HEK293 (cell line): Measurements from ENCODE around the gene KLK5.

ENCODE experiments used
- CTCF ChIA-PET: fragments of 350-600 bp; formaldehyde crosslinking; extraction: SDS; loops from one replicate; lab custom pipeline; 2021; ENCODE audit warnings: antibody characterized with exemption; lab: Yijun Ruan, JAX
- POLR2A ChIA-PET: fragments of 300-600 bp; formaldehyde crosslinking; extraction: SDS; loops from one replicate; lab custom pipeline; 2020; ENCODE audit warnings: antibody characterized with exemption, inconsistent platforms; lab: Yijun Ruan, JAX
- H3K27ac ChIP-seq: fragments of 200-500 bp; sonication (Bioruptor generic); 2 replicates; pipeline ENCODE4 v1.5.1; 2014; ENCODE audit warnings: low read depth, low read length, control low read depth, inconsistent platforms; ENCODE audit errors: extremely low read depth
- H3K36me3 ChIP-seq, 2 experiments: fragments of 200-500 bp in 1 of 2; sonication (Bioruptor generic) in 1 of 2; 1 replicate in 1 of 2; 2 replicates in 1 of 2; pipeline ENCODE4 v1.5.1; 2014 to 2017; ENCODE audit warnings: inconsistent platforms in 2 of 2, low read length in 2 of 2; ENCODE audit not compliant: control insufficient read depth in 2 of 2, insufficient read depth in 1 of 2
- H3K4me1 ChIP-seq: fragments of 200-500 bp; sonication (Bioruptor generic); 2 replicates; pipeline ENCODE4 v1.5.1; 2014; ENCODE audit warnings: mild to moderate bottlenecking, low read length, inconsistent platforms; ENCODE audit not compliant: control insufficient read depth, insufficient read depth
- H3K4me3 ChIP-seq: 2 replicates; pipeline ENCODE4 v1.5.1; 2011; ENCODE audit warnings: low read depth, mild to moderate bottlenecking, control low read depth, low read length, moderate library complexity
- H3K9me3 ChIP-seq: fragments of 200-500 bp; sonication (Bioruptor generic); 2 replicates; pipeline ENCODE4 v1.5.1; 2014; ENCODE audit warnings: low read depth, low read length, inconsistent platforms; ENCODE audit not compliant: control insufficient read depth, insufficient read depth
- GLIS1 ChIP-seq: fragments of 450-650 bp; formaldehyde crosslinking; IDR thresholded peaks from 2 replicates; pipeline ENCODE4 v1.5.1; 2016; ENCODE audit warnings: missing biosample characterization, missing genetic modification characterization
- HOXD13 ChIP-seq: sonication (generic); formaldehyde crosslinking; IDR thresholded peaks from 2 replicates; pipeline ENCODE4 v1.8.0; 2022; ENCODE audit warnings: missing genetic modification reagents, borderline replicate concordance
- KLF1 ChIP-seq: fragments of 450-650 bp; formaldehyde crosslinking; IDR thresholded peaks from 2 replicates; pipeline ENCODE4 v1.5.1; 2016; ENCODE audit warnings: missing biosample characterization, missing genetic modification characterization
- OVOL3 ChIP-seq: fragments of 450-650 bp; formaldehyde crosslinking; IDR thresholded peaks from 2 replicates; pipeline ENCODE4 v1.5.1; 2016; ENCODE audit warnings: missing biosample characterization, missing genetic modification characterization
- SETDB1 ChIP-seq: IDR thresholded peaks from one replicate; pipeline ENCODE4 v1.6.1; 2017; ENCODE audit warnings: mild to moderate bottlenecking, low read length, moderate library complexity, mixed read lengths; ENCODE audit not compliant: insufficient read length
- ZBTB48 ChIP-seq: fragments of 450-650 bp; formaldehyde crosslinking; IDR thresholded peaks from 2 replicates; pipeline ENCODE4 v1.5.1; 2016; ENCODE audit warnings: missing biosample characterization, missing genetic modification characterization
- ZBTB7A ChIP-seq: fragments of 450-650 bp; formaldehyde crosslinking; IDR thresholded peaks from 2 replicates; pipeline ENCODE4 v1.5.1; 2016; ENCODE audit warnings: low read depth, missing biosample characterization, missing genetic modification characterization
- ZNF133 ChIP-seq: fragments of 450-650 bp; formaldehyde crosslinking; IDR thresholded peaks from 2 replicates; pipeline ENCODE4 v1.5.1; 2016; ENCODE audit warnings: missing biosample characterization, missing genetic modification characterization
- ZNF16 ChIP-seq: fragments of 450-650 bp; formaldehyde crosslinking; IDR thresholded peaks from 2 replicates; pipeline ENCODE4 v1.5.1; 2016; ENCODE audit warnings: low read depth, missing biosample characterization, missing genetic modification characterization
- ZNF175 ChIP-seq: fragments of 450-650 bp; formaldehyde crosslinking; IDR thresholded peaks from 2 replicates; pipeline ENCODE4 v1.5.1; 2016; ENCODE audit warnings: missing biosample characterization, missing genetic modification characterization
- ZNF19 ChIP-seq: fragments of 450-650 bp; formaldehyde crosslinking; IDR thresholded peaks from 2 replicates; pipeline ENCODE4; 2016; ENCODE audit warnings: missing biosample characterization, missing genetic modification characterization, low read depth
- ZNF221 ChIP-seq: fragments of 450-650 bp; formaldehyde crosslinking; IDR thresholded peaks from 2 replicates; pipeline ENCODE4 v1.5.1; 2017; ENCODE audit warnings: missing biosample characterization, missing genetic modification characterization, borderline replicate concordance
- ZNF274 ChIP-seq, 2 experiments: fragments of 200-500 bp in 1 of 2; fragments of 450-650 bp in 1 of 2; sonication (Bioruptor generic) in 1 of 2; formaldehyde crosslinking in 1 of 2; IDR thresholded peaks; 2 replicates each; pipeline versions ENCODE4 v1.5.1 to v1.6.1; 2014 to 2016; ENCODE audit warnings: borderline replicate concordance in 1 of 2, inconsistent platforms in 1 of 2, low read length in 1 of 2, missing biosample characterization in 1 of 2, missing genetic modification characterization in 1 of 2
- ZNF391 ChIP-seq: fragments of 450-650 bp; formaldehyde crosslinking; IDR thresholded peaks from 2 replicates; pipeline ENCODE4 v1.5.1; 2016; ENCODE audit warnings: low read depth, missing biosample characterization, missing genetic modification characterization, borderline replicate concordance
- ZNF394 ChIP-seq: fragments of 450-650 bp; formaldehyde crosslinking; IDR thresholded peaks from 2 replicates; pipeline ENCODE4 v1.5.1; 2016; ENCODE audit warnings: missing biosample characterization, missing genetic modification characterization, mild to moderate bottlenecking, moderate library complexity, borderline replicate concordance
- ZNF544 ChIP-seq: fragments of 450-650 bp; formaldehyde crosslinking; IDR thresholded peaks from 2 replicates; pipeline ENCODE4 v1.5.0; 2017; ENCODE audit warnings: missing biosample characterization, missing genetic modification characterization
- ZNF624 ChIP-seq: fragments of 450-650 bp; formaldehyde crosslinking; IDR thresholded peaks from 2 replicates; pipeline ENCODE4 v1.5.1; 2017; ENCODE audit warnings: missing biosample characterization, missing genetic modification characterization
- ZNF654 ChIP-seq: fragments of 450-650 bp; formaldehyde crosslinking; IDR thresholded peaks from 2 replicates; pipeline ENCODE4 v1.5.1; 2016; ENCODE audit warnings: low read depth, missing biosample characterization, missing genetic modification characterization
- ZNF660 ChIP-seq: fragments of 450-650 bp; IDR thresholded peaks from 2 replicates; pipeline ENCODE4 v1.5.1; 2018; ENCODE audit warnings: missing biosample characterization, mild to moderate bottlenecking, missing genetic modification characterization
- ZNF707 ChIP-seq: fragments of 450-650 bp; formaldehyde crosslinking; IDR thresholded peaks from 2 replicates; pipeline ENCODE4 v1.5.1; 2016; ENCODE audit warnings: missing biosample characterization, missing genetic modification characterization
- ZNF792 ChIP-seq: fragments of 450-650 bp; formaldehyde crosslinking; IDR thresholded peaks from 2 replicates; pipeline ENCODE4 v1.5.1; 2016; ENCODE audit warnings: missing biosample characterization, missing genetic modification characterization
- ZSCAN4 ChIP-seq: fragments of 450-650 bp; formaldehyde crosslinking; IDR thresholded peaks from 2 replicates; pipeline ENCODE4 v1.5.1; 2017; ENCODE audit warnings: missing biosample characterization, missing genetic modification characterization
- TF ChIP-seq, protein P1 (sequence below): fragments of 450-650 bp; formaldehyde crosslinking; IDR thresholded peaks from 2 replicates; pipeline ENCODE4 v1.5.1; 2016; ENCODE audit warnings: missing biosample characterization, missing genetic modification characterization
- TF ChIP-seq, protein P2 (sequence below): fragments of 450-650 bp; formaldehyde crosslinking; IDR thresholded peaks from 2 replicates; pipeline ENCODE4 v1.5.1; 2016; ENCODE audit warnings: missing biosample characterization, missing genetic modification characterization
- TF ChIP-seq, protein P3 (sequence below): fragments of 450-650 bp; IDR thresholded peaks from 2 replicates; pipeline ENCODE4 v1.5.1; 2018; ENCODE audit warnings: missing biosample characterization, mild to moderate bottlenecking, missing genetic modification characterization
- TF ChIP-seq, protein P4 (sequence below): fragments of 450-650 bp; formaldehyde crosslinking; IDR thresholded peaks from 2 replicates; pipeline ENCODE4 v1.5.1; 2016; ENCODE audit warnings: missing biosample characterization, missing genetic modification characterization, low read depth
- TF ChIP-seq, protein P5 (sequence below): fragments of 450-650 bp; formaldehyde crosslinking; IDR thresholded peaks from 2 replicates; pipeline ENCODE4 v1.5.1; 2017; ENCODE audit warnings: missing biosample characterization, missing genetic modification characterization

Gene KLK5

GRCh38 chr19:51000981-51001380 lies 48.1 kb upstream of the KLK5 start (continued):
- TF ChIP-seq, protein P1, sequence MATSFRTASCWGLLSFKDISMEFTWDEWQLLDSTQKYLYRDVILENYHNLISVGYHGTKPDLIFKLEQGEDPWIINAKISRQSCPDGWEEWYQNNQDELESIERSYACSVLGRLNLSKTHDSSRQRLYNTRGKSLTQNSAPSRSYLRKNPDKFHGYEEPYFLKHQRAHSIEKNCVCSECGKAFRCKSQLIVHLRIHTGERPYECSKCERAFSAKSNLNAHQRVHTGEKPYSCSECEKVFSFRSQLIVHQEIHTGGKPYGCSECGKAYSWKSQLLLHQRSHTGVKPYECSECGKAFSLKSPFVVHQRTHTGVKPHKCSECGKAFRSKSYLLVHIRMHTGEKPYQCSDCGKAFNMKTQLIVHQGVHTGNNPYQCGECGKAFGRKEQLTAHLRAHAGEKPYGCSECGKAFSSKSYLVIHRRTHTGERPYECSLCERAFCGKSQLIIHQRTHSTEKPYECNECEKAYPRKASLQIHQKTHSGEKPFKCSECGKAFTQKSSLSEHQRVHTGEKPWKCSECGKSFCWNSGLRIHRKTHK (tag by site-specific recombination) = no peak
- TF ChIP-seq, protein P2, sequence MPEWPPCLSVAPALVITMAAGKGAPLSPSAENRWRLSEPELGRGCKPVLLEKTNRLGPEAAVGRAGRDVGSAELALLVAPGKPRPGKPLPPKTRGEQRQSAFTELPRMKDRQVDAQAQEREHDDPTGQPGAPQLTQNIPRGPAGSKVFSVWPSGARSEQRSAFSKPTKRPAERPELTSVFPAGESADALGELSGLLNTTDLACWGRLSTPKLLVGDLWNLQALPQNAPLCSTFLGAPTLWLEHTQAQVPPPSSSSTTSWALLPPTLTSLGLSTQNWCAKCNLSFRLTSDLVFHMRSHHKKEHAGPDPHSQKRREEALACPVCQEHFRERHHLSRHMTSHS (tag by site-specific recombination) = no peak
- TF ChIP-seq ZNF19 (tag by site-specific recombination) (no peak), KLF1 (no peak), ZNF16 (no peak)
- TF ChIP-seq, protein P3, sequence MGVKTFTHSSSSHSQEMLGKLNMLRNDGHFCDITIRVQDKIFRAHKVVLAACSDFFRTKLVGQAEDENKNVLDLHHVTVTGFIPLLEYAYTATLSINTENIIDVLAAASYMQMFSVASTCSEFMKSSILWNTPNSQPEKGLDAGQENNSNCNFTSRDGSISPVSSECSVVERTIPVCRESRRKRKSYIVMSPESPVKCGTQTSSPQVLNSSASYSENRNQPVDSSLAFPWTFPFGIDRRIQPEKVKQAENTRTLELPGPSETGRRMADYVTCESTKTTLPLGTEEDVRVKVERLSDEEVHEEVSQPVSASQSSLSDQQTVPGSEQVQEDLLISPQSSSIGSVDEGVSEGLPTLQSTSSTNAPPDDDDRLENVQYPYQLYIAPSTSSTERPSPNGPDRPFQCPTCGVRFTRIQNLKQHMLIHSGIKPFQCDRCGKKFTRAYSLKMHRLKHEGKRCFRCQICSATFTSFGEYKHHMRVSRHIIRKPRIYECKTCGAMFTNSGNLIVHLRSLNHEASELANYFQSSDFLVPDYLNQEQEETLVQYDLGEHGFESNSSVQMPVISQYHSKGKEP (tag by site-specific recombination) = no peak

- POLR2A ChIA-PET = no interaction called here
- TF ChIP-seq ZNF792 (tag by site-specific recombination) (no peak), ZNF221 (tag by site-specific recombination) (no peak), SETDB1 (no peak), HOXD13 (CRISPR knock-in tag) (no peak), ZNF660 (tag by site-specific recombination) (no peak), ZNF133 (tag by site-specific recombination) (no peak), ZNF394 (no peak), OVOL3 (tag by site-specific recombination) (no peak), ZNF544 (no peak), GLIS1 (no peak), ZNF175 (tag by site-specific recombination) (no peak), ZBTB7A (tag by site-specific recombination) (no peak), ZNF654 (tag by site-specific recombination) (no peak), ZNF274 (IDR thresholded peaks at IDR 0.05; ENCODE audit: low read length) (no peak), ZNF274 (tag by site-specific recombination; IDR thresholded peaks at IDR 0.05; ENCODE audit: borderline replicate concordance) (no peak)
- TF ChIP-seq, all 188 proteins: peak for 0
- CTCF ChIA-PET = interaction anchor here (0.7 to 1.8 kb wide), 3 partner anchors 17 to 275 kb away, joined by 3 to 7 read pairs (median 3); no protein-coding TSS in a partner anchor
- no peaks in the 10 kb centered on the region for H3K4me1 ChIP-seq
- H3K9me3 ChIP-seq = no peaks in the 10 kb centered on the region
- H3K4me3 ChIP-seq = no peak overlapping the region
- H3K36me3 ChIP-seq = no peaks in the 10 kb centered on the region
- H3K27ac ChIP-seq = no peak overlapping the region
Observed at GRCh38 chr19:51000426-51000825, 47.6 kb upstream of the KLK5 start.

- Histone ChIP-seq H3K36me3 (no peaks in the 10 kb centered on the region), H3K4me1 (no peaks in the 10 kb centered on the region), H3K4me3 (no peak overlapping the region), H3K9me3 (no peaks in the 10 kb centered on the region), H3K27ac (no peak overlapping the region)
- ChIA-PET POLR2A (no interaction called here), CTCF (interaction anchor here (1.0 kb wide), 1 partner anchor 17 kb away, joined by 3 read pairs; no protein-coding TSS in a partner anchor)
- TF ChIP-seq ZNF792 (tag by site-specific recombination) (no peak), ZNF707 (tag by site-specific recombination) (no peak), ZNF391 (tag by site-specific recombination) (no peak), ZBTB48 (tag by site-specific recombination) (no peak), ZSCAN4 (tag by site-specific recombination) (no peak), ZNF624 (no peak)
- TF ChIP-seq, protein P4, sequence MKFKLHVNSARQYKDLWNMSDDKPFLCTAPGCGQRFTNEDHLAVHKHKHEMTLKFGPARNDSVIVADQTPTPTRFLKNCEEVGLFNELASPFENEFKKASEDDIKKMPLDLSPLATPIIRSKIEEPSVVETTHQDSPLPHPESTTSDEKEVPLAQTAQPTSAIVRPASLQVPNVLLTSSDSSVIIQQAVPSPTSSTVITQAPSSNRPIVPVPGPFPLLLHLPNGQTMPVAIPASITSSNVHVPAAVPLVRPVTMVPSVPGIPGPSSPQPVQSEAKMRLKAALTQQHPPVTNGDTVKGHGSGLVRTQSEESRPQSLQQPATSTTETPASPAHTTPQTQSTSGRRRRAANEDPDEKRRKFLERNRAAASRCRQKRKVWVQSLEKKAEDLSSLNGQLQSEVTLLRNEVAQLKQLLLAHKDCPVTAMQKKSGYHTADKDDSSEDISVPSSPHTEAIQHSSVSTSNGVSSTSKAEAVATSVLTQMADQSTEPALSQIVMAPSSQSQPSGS (tag by site-specific recombination) = no peak
- TF ChIP-seq, protein P5, sequence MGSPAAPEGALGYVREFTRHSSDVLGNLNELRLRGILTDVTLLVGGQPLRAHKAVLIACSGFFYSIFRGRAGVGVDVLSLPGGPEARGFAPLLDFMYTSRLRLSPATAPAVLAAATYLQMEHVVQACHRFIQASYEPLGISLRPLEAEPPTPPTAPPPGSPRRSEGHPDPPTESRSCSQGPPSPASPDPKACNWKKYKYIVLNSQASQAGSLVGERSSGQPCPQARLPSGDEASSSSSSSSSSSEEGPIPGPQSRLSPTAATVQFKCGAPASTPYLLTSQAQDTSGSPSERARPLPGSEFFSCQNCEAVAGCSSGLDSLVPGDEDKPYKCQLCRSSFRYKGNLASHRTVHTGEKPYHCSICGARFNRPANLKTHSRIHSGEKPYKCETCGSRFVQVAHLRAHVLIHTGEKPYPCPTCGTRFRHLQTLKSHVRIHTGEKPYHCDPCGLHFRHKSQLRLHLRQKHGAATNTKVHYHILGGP (tag by site-specific recombination) = no peak
Observed at GRCh38 chr19:50998686-50999085, 45.8 kb upstream of the KLK5 start.
